ENCODE data around the gene FGF14.
A peak's percentile ranks its signal among the peaks of the same experiment; 100 is the strongest.

DNA sequence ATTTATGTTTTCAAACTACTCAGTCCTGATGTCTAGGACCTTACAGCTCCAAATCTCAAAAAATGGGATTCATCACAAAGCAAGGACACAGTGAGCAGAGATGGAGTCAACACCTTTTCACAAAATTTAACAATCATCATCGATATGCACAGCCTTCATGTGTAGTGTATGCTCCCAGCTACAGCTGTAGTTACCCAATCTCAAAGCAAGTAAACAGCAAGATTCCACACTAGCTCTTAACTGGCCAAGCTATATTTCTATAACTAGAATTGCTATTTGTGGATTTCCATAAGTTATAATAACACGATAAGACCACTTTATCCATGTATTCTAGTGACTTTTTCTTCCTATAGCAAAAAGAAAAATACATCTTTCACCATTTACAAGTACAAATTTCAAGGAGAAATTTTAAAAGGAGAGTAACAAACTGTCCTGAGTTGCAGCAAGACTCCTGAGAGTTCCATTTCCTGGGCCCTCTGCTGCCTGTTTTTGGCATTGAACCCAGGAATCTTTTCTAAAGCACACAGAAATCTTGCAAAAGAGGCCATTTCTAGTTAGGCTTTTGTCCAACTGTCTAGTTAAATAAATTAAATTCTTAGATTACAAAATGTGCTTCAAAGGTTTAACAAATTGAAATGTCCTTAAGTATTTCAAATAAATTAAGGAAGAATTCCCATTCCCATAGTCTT, 460.6 kb downstream of the FGF14 start:
- TF ChIP-seq, protein P1, sequence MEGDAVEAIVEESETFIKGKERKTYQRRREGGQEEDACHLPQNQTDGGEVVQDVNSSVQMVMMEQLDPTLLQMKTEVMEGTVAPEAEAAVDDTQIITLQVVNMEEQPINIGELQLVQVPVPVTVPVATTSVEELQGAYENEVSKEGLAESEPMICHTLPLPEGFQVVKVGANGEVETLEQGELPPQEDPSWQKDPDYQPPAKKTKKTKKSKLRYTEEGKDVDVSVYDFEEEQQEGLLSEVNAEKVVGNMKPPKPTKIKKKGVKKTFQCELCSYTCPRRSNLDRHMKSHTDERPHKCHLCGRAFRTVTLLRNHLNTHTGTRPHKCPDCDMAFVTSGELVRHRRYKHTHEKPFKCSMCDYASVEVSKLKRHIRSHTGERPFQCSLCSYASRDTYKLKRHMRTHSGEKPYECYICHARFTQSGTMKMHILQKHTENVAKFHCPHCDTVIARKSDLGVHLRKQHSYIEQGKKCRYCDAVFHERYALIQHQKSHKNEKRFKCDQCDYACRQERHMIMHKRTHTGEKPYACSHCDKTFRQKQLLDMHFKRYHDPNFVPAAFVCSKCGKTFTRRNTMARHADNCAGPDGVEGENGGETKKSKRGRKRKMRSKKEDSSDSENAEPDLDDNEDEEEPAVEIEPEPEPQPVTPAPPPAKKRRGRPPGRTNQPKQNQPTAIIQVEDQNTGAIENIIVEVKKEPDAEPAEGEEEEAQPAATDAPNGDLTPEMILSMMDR (IDR thresholded peaks at IDR 0.05) = peak in 3 of 6 experiments; percentile 27 to 48 (median 39)
- TF ChIP-seq POLR2A (IDR thresholded peaks at IDR 0.05) = no peak
